Retinal pigment epithelial cell (primary cell): ENCODE data around the gene VAMP8.
"Not testable (repeated sequence)": the region's sequence is repeated elsewhere in the genome, so short reads cannot be mapped to it uniquely, and the experiment has no call there.

Source experiments
- DNase-seq: peaks from one replicate; pipeline ENCODE4 v3.0.0-alpha.2; 2010; ENCODE audit warnings: low read depth
- H3K4me3 ChIP-seq: 2 replicates; pipeline ENCODE4 v1.5.1; 2011; ENCODE audit warnings: mild to moderate bottlenecking, low read length, control low read depth, moderate library complexity
- TF ChIP-seq, protein P1 (sequence below): conservative IDR thresholded peaks from 2 replicates; pipeline ENCODE4 v1.5.1; 2011; ENCODE audit warnings: low read depth, low read length, control low read depth, inconsistent platforms

The VAMP8 gene

DNA sequence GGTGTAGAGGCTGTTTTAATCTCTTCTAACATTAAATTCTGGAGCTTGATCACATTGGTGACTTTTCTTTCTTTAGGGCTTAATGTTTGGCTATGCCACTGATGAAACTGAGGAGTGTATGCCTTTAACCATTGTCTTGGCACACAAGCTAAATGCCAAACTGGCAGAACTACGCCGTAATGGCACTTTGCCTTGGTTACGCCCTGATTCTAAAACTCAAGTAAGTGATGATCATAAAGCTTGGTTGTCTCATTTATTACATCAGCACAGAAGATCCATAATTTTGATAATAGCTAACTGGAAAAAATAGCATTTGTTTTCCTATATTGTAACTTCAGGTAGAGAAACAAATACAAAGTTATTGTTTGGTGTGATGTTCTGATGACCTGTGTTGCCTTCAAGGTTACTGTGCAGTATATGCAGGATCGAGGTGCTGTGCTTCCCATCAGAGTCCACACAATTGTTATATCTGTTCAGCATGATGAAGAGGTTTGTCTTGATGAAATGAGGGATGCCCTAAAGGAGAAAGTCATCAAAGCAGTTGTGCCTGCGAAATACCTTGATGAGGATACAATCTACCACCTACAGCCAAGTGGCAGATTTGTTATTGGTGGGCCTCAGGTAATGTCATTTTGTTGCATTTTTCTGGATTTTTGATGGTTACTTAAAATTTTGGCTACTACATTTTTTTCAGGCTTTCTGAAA is 35.5 kb upstream of the VAMP8 start:
- TF ChIP-seq, protein P1, sequence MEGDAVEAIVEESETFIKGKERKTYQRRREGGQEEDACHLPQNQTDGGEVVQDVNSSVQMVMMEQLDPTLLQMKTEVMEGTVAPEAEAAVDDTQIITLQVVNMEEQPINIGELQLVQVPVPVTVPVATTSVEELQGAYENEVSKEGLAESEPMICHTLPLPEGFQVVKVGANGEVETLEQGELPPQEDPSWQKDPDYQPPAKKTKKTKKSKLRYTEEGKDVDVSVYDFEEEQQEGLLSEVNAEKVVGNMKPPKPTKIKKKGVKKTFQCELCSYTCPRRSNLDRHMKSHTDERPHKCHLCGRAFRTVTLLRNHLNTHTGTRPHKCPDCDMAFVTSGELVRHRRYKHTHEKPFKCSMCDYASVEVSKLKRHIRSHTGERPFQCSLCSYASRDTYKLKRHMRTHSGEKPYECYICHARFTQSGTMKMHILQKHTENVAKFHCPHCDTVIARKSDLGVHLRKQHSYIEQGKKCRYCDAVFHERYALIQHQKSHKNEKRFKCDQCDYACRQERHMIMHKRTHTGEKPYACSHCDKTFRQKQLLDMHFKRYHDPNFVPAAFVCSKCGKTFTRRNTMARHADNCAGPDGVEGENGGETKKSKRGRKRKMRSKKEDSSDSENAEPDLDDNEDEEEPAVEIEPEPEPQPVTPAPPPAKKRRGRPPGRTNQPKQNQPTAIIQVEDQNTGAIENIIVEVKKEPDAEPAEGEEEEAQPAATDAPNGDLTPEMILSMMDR = no peak
- H3K4me3 ChIP-seq = peak overlapping the region; percentile 74
- no peak for DNase-seq

DNA sequence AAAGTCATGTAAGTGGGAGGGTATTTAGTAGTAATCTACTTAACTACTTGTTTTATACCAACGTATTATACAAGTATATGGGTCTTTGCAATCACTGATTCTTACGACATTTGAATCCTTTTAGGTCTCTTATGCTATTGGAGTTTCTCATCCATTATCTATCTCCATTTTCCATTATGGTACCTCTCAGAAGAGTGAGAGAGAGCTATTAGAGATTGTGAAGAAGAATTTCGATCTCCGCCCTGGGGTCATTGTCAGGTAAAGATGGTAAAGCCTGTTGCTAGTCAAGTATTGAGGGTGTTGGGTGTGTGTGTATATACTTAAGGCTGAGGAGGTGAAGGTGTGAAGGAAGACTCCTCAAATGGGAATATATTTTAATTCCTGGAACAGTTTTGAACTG is 34.6 kb upstream of the VAMP8 start:
- TF ChIP-seq, protein P1 = no peak
- peak overlapping the region; percentile 74 for H3K4me3 ChIP-seq
- no peak for DNase-seq

DNA sequence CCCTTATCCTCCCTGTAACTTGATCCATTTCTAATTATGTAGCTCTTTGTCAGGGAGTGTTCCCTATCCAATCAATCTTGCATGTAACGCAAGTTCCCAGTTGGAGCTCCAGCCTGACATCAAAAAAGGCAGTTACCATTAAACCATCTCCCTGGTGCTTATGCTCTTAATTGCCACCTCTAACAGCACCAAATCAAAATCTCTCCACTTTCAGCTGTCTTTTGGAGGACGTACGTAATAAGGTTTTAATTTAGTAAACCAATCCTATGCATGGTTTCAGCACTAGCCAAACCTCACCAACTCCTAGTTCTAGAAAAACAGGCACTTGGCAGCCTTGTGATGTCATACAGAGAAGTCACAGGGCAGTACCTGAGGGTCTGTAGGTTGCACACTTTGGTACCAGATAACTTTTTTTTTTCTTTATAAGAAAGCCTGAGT is 33.1 kb upstream of the VAMP8 start:
- H3K4me3 ChIP-seq, DNase-seq: not testable (repeated sequence)

DNA sequence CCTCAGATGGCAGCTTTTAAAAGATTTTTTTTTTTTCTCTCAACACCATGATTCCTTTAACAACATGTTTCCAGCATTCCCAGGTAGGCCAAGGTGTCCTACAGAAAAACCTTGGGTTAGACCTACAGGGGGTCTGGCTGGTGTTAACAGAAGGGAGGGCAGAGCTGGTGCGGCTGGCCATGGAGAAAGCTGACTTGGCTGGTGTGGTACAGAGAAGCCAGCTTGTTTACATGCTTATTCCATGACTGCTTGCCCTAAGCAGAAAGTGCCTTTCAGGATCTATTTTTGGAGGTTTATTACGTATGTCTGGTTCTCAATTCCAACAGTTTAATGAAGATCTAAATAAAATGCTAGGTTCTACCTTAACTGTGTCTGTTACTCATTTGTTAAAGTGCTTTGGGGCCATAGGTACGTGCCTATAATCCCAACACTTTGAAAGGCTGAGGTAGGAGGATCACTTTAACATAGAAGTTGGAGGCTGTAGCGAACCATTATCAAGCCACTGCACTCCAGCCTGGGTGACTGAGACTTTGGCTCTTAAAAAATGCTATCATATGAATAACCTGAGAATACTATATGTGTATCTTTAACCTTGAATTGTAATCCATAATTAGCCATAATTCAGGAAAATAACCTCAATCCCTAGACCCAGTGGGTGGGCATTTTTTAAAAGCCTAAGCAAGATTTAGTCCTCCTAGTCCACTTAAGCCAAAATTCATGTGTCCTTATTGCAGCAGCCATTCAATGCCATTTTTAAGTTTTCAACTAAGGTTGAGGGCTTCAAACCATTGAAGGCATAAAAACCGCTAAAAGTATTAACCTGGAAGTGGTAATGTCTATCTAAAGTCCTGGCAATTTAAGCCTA is 32.2 kb upstream of the VAMP8 start:
- not testable (repeated sequence) for DNase-seq, H3K4me3 ChIP-seq

DNA sequence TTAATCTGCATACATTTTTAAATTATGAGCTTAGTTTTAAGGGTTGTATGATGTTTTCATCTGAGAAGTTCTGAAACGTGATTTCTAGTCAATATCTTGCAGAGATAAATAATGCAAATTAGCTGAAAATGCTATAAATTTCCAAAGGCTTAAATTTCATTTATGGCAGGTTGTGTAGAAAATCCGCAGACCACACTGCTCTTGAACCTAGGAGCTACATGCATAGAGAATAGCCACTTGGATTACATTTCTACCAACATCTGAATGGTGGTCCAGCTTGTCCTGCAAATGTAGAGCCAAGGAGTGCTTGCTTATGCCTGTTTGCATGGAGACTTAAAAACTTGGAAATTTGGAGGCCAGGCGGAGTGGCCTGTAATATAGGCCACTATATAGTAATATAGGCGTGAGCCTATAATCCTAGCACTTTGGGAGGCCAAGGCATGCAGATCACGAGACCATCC is 31.6 kb upstream of the VAMP8 start:
- TF ChIP-seq, protein P1 = no peak
- no peak overlapping the region for H3K4me3 ChIP-seq
- DNase-seq = no peak

DNA sequence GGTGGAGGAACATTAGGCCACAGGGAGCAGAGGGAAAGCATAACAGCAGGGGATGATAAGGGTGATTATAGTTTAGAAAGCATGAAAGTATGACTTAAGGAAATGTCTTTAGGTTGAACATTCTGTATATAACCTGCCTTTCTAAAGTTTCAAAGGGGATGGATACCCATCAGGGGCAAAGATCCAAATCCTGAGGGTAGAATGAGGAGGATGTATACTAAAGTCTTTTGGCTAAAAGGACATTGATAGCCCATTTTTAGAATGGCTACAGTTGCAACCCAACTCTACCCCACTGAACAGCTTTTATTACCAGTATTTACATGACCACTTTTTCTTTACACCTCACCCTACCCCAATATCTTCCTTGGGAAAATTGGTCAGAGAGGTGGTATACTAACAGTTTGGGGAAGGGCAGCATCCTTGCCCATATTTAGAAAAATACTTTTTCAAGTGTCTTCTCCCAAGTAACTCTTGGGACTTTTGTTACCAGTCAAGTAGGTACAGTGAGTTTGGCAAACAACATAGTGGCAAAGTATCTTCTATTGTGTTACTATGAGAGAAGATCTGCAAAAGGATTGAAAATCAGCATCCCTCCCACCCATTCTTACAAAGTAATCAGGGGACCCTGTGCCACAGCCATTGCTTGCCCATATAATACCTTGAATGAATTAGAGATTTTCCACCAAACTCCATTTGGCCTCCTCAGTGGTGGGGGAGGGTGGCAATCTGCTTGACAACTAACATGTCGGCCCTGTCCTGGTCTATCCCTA is 30.1 kb upstream of the VAMP8 start:
- TF ChIP-seq, protein P1 = no peak
- DNase-seq = no peak
- H3K4me3 ChIP-seq = no peak overlapping the region

DNA sequence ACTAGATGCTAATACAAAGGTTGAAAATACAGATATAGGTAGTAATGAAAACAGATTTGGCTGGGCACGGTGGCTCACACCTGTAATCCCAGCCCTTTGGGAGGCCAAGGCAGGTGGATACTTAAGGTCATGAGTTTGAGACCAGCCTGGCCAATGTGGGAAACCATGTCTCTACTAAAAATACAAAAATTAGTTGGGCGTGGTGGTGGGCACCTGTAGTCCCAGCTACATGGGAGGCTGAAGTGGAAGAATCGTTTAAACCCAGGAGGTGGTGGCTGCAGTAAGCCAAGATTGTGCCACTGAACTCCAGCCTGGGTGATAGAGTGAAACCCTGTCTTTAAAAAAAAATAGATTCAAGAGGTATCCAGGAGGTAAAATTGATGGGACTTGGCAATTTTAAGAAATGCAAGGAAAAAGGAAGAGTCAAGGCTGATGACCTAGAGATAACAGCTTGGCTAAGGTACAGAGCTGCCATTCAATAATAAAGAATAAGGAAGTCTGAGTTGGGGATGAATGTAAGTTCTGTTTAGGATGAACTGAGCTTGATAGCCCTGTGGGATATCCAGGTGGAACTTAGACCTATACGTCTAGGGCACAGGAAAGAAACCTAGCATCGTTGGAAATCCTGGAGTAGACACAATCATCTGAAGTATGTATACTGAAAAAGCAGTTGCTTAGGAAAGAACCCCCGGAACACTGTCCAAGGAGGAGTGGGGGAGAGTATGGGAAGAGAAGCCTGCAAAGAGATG is 29.4 kb upstream of the VAMP8 start:
- H3K4me3 ChIP-seq = no peak overlapping the region
- no peak for DNase-seq
- TF ChIP-seq, protein P1 = no peak
